C1 segment of cervical spinal cord (tissue), 14 donors: Measurements from ENCODE around the gene CD5L.
A peak's percentile ranks its signal among the peaks of the same experiment; 100 is the strongest.

Experiments
- DNase-seq, 14 donors: peaks; one replicate each; lab custom pipeline; 2025; lab: John Stamatoyannopoulos, UW

The CD5L gene

DNA sequence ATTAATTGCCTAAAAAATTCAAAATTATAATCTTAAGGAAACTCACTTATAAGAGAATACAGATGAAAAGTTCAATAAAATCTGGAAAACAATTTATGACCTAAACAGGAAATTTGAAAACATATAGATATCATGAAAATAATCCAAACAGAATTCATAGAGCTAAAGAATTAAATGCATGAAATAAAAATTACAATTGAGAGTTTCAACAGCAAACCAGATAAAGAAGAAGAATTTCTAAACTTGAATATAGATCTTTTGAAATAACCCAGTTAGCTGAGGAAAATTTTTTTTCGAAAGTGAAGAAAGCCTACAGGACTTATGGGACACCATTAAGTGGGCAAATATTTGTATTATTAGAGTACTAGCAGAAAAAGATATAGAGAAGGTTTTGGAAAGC is 28.3 kb downstream of the CD5L start:
- DNase-seq: no peak

DNA sequence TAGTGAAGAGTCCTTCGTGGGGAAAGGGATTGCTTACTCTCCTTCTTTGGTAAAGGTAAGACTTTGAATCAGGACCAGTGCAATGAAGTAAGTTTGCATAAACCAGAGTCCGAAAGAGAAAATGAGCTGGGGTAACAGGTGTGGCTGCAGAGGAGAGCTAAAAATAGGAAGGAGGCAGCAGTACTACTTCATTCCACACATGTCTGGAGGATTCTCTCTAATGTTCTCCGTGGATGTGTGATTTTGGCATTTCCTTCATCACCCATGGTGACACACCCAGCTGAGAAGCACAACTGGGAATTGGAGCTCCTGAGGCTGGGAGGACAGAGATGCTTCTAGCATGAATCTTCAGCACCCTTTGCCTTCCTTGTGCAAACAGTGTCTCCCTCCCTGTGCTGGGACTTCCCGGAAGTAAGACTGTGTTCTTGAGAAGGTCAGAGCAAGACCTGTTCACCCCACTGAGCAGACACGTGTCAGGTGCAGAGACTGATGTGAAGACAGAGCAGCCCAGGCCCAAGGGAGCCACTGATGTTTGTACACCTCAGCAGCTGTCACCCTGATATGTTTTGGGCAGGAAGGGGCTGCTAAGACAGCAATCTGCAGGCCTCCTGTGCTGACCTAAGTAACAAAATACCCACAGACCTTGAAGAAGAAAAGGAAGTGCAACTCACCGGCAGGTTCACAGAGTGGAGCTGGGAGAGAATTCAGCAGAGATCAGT is 35.0 kb downstream of the CD5L start:
- DNase-seq: no peak

DNA sequence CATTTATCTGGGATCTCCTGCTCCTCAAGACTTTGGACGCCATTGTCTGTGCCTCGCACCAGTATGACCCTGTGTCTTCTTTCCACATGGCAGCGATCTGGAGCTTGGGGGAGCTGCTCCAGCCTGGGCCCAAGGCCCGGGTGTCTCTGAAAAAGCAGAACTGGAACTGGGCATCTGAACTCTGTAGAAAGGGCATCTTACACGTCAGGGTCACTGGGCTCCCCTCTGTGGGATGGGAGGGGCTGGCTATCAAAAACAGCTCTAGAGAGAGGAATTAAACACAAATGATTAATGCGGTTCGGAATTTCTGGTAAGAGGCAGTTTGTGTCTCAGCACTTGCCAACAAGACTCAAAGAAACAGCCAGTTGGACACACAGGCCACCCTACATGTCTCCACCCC is 37.8 kb downstream of the CD5L start:
- peak in 1 of 14 donors; percentile 0 for DNase-seq

DNA sequence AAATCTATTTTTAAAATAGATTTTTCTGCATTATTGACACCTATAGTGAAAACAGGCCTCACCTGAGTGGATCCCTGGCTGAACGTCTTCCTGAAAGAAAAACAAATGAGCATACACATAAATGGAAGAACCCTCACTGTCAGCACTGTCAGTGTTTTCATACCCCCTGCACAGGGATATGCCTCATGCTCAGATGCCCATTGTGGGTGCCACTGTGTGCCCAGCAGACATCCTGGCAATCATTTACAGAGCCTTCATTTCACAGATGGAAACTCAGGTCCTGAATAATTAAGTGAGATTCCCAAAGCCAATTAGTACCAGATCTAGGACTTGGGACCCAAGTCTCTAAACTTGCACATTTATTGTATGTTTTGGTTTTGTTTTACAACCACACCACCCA is 41.6 kb downstream of the CD5L start:
- no peak for DNase-seq

- no peak for DNase-seq
These were observed 43.4 kb downstream of the CD5L start for GRCh38 chr1:157798211-157798610.

GRCh38 chr1:157785248-157785647 is 56.4 kb downstream of the CD5L start:
- no peak for DNase-seq

DNA sequence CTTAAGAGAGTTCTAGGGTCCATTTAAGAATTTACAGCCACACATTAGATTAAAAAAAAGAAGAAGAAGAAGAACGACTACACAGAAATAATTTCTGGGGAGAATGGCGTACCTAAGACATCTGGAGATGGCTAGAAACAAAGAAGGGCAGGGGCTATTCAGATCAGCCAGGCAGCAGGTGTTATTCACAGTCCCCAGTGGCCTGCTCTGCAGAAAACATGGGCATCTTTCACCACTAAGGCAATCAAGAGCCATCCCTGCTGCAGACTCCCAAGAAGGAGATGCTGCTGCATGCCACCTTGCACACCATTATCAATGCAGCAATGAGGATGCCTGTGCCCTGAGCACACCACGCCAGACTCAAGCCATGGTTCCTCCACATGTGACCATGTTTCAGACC is 56.8 kb downstream of the CD5L start:
- DNase-seq: no peak

- no peak for DNase-seq
These were observed 58.7 kb downstream of the CD5L start for GRCh38 chr1:157782931-157783330.

DNA sequence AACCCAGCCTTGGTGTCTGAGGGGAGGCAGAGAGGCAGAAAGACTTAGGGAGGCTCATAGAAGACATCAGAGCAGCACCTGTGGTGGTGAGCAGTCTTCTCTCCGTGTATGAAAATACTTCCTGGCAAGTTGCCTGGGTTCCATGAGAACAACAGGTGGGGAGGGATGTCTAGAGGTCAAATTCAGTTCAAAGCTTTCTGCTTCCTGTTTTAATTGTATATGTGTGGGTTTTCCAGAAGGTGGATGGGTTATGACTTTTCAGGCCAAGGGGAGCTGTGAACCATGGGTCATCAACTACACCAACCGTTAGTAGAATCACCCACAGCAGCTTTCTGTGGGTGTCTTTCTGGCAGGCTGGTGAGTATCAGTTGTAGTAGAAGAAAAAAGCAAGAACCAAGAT is 60.6 kb downstream of the CD5L start:
- DNase-seq: no peak
